Stimulated activated naive CD4-positive, alpha-beta T cell treated with Interleukin-2 at 50 U/mL for 16 hours (primary cell): ENCODE results near the gene TRAF2.

Experiments used
- DNase-seq: peaks from one replicate; lab custom pipeline; 2025; lab: John Stamatoyannopoulos, UW

Gene TRAF2

GRCh38 chr9:136913701-136914438 is 27.6 kb downstream of the TRAF2 start:
- no peak for DNase-seq

- no peak for DNase-seq
These were observed 29.5 kb downstream of the TRAF2 start for GRCh38 chr9:136915632-136916329.

GRCh38 chr9:136916330-136917184 is 30.2 kb downstream of the TRAF2 start:
- no peak for DNase-seq

GRCh38 chr9:136917902-136918301 is 31.6 kb downstream of the TRAF2 start:
- no peak for DNase-seq

GRCh38 chr9:136920069-136920468 is 33.8 kb downstream of the TRAF2 start:
- DNase-seq: no peak

- no peak for DNase-seq
These were observed 34.5 kb downstream of the TRAF2 start for GRCh38 chr9:136920734-136921231.

- no peak for DNase-seq
These were observed 35.0 kb downstream of the TRAF2 start for GRCh38 chr9:136921307-136921706.

- DNase-seq: no peak
These were observed 35.4 kb downstream of the TRAF2 start for GRCh38 chr9:136921718-136922117.

- DNase-seq: no peak
These were observed 36.2 kb downstream of the TRAF2 start for GRCh38 chr9:136922540-136922939.

GRCh38 chr9:136923881-136924280 is 37.6 kb downstream of the TRAF2 start:
- no peak for DNase-seq

- no peak for DNase-seq
These were observed 39.3 kb downstream of the TRAF2 start for GRCh38 chr9:136925414-136926153.

- no peak for DNase-seq
These were observed 39.9 kb downstream of the TRAF2 start for GRCh38 chr9:136926154-136926704.

GRCh38 chr9:136926749-136927148 is 40.4 kb downstream of the TRAF2 start:
- DNase-seq: no peak

- no peak for DNase-seq
These were observed 41.3 kb downstream of the TRAF2 start for GRCh38 chr9:136927343-136928271.

- DNase-seq: no peak
These were observed 42.3 kb downstream of the TRAF2 start for GRCh38 chr9:136928591-136928990.

GRCh38 chr9:136930014-136930413 is 43.7 kb downstream of the TRAF2 start:
- no peak for DNase-seq

- no peak for DNase-seq
These were observed 45.4 kb downstream of the TRAF2 start for GRCh38 chr9:136931611-136932130.

GRCh38 chr9:136934277-136934676 is 48.0 kb downstream of the TRAF2 start:
- DNase-seq: no peak

- DNase-seq: no peak
These were observed 49.3 kb downstream of the TRAF2 start for GRCh38 chr9:136935651-136936050.

- no peak for DNase-seq
These were observed 50.4 kb downstream of the TRAF2 start for GRCh38 chr9:136936645-136937170.
